ENCODE results near the gene VPS72.
A peak's percentile ranks its signal among the peaks of the same experiment; 100 is the strongest.

Gene VPS72

GRCh38 chr1:151158326-151158725 lies 31.7 kb downstream of the VPS72 start:
- H3K36me3 ChIP-seq (ENCODE audit: insufficient read depth, low read length), result peaks cover 34% of the 10 kb centered on the region
- H3K9me3 ChIP-seq (replicated peaks; ENCODE audit: low read length), result no peaks in the 10 kb centered on the region

GRCh38 chr1:151157067-151157531 lies 32.9 kb downstream of the VPS72 start:
- Histone ChIP-seq H3K9me3 (replicated peaks; ENCODE audit: low read length) (no peaks in the 10 kb centered on the region), H3K36me3 (ENCODE audit: insufficient read depth, low read length) (peaks cover 34% of the 10 kb centered on the region), H3K4me2 (ENCODE audit: low read length) (no peak overlapping the region), H3K4me1 (ENCODE audit: control insufficient read depth, insufficient read depth, low read length) (no peaks in the 10 kb centered on the region), H3K4me3 (ENCODE audit: low read length) (no peak overlapping the region), H3K27me3 (ENCODE audit: control insufficient read depth, insufficient read depth, low read length) (no peaks in the 10 kb centered on the region), H3K9ac (ENCODE audit: low read depth, low read length) (no peak overlapping the region)

More at GRCh38 chr1:151158326-151158725, 31.7 kb downstream of the VPS72 start:
- H3K4me3 ChIP-seq (ENCODE audit: low read length), result no peak overlapping the region
- H3K27me3 ChIP-seq (ENCODE audit: control insufficient read depth, insufficient read depth, low read length), result no peaks in the 10 kb centered on the region
- H3K9ac ChIP-seq (ENCODE audit: low read depth, low read length), result no peak overlapping the region
- no peaks in the 10 kb centered on the region for H3K4me1 ChIP-seq (ENCODE audit: control insufficient read depth, insufficient read depth, low read length)
- no peak overlapping the region for H3K4me2 ChIP-seq (ENCODE audit: low read length)

- Histone ChIP-seq H3K4me2 (ENCODE audit: low read length) (no peak within 1 kb of the TSS), H3K36me3 (ENCODE audit: insufficient read depth, low read length) (peaks cover 29% of the 10 kb centered on the region), H3K4me3 (ENCODE audit: low read length) (no peak within 1 kb of the TSS), H3K27me3 (ENCODE audit: control insufficient read depth, insufficient read depth, low read length) (no peaks in the 10 kb centered on the region), H3K9me3 (replicated peaks; ENCODE audit: low read length) (no peaks in the 10 kb centered on the region), H3K9ac (ENCODE audit: low read depth, low read length) (no peak within 1 kb of the TSS), H3K4me1 (ENCODE audit: control insufficient read depth, insufficient read depth, low read length) (no peaks in the 10 kb centered on the region)
These were observed 33.5 kb downstream of the VPS72 start, which contains the start of gene TNFAIP8L2 for GRCh38 chr1:151156515-151156819. Gene TNFAIP8L2 (plus strand): TSS chr1:151156649. CDS start chr1:151158698, 2,049 bp downstream.

- Histone ChIP-seq H3K4me3 (ENCODE audit: low read length) (no peak overlapping the region), H3K9me3 (replicated peaks; ENCODE audit: low read length) (no peaks in the 10 kb centered on the region), H3K36me3 (ENCODE audit: insufficient read depth, low read length) (no peaks in the 10 kb centered on the region), H3K9ac (ENCODE audit: low read depth, low read length) (peak overlapping the region; percentile 69), H3K4me2 (ENCODE audit: low read length) (no peak overlapping the region), H3K4me1 (ENCODE audit: control insufficient read depth, insufficient read depth, low read length) (peaks cover 25% of the 10 kb centered on the region), H3K27me3 (ENCODE audit: control insufficient read depth, insufficient read depth, low read length) (no peaks in the 10 kb centered on the region)
These were observed 42.3 kb downstream of the VPS72 start for GRCh38 chr1:151147665-151148064.

GRCh38 chr1:151147132-151147503 lies 42.9 kb downstream of the VPS72 start:
- Histone ChIP-seq H3K36me3 (ENCODE audit: insufficient read depth, low read length) (no peaks in the 10 kb centered on the region), H3K9ac (ENCODE audit: low read depth, low read length) (peak overlapping the region; percentile 69), H3K4me3 (ENCODE audit: low read length) (peak overlapping the region; percentile 79), H3K4me1 (ENCODE audit: control insufficient read depth, insufficient read depth, low read length) (peaks cover 25% of the 10 kb centered on the region), H3K4me2 (ENCODE audit: low read length) (peak overlapping the region; percentile 91), H3K27me3 (ENCODE audit: control insufficient read depth, insufficient read depth, low read length) (no peaks in the 10 kb centered on the region), H3K9me3 (replicated peaks; ENCODE audit: low read length) (no peaks in the 10 kb centered on the region)

GRCh38 chr1:151146412-151147131 lies 43.4 kb downstream of the VPS72 start, which contains the start of gene SEMA6C:
Gene SEMA6C (minus strand): TSS chr1:151146631. CDS start chr1:151142621, 4,010 bp downstream.
- H3K9ac ChIP-seq (ENCODE audit: low read depth, low read length), result peak within 1 kb of the TSS; percentile 69
- peak within 1 kb of the TSS; percentile 91 for H3K4me2 ChIP-seq (ENCODE audit: low read length)
- H3K4me1 ChIP-seq (ENCODE audit: control insufficient read depth, insufficient read depth, low read length), result peaks cover 25% of the 10 kb centered on the region
- no peaks in the 10 kb centered on the region for H3K9me3 ChIP-seq (replicated peaks; ENCODE audit: low read length)
- H3K4me3 ChIP-seq (ENCODE audit: low read length), result peak within 1 kb of the TSS; percentile 79
- H3K36me3 ChIP-seq (ENCODE audit: insufficient read depth, low read length), result no peaks in the 10 kb centered on the region
- no peaks in the 10 kb centered on the region for H3K27me3 ChIP-seq (ENCODE audit: control insufficient read depth, insufficient read depth, low read length)

GRCh38 chr1:151146072-151146411 lies 44.0 kb downstream of the VPS72 start:
- peak overlapping the region; percentile 69 for H3K9ac ChIP-seq (ENCODE audit: low read depth, low read length)
- H3K4me1 ChIP-seq (ENCODE audit: control insufficient read depth, insufficient read depth, low read length), result peaks cover 25% of the 10 kb centered on the region
- H3K27me3 ChIP-seq (ENCODE audit: control insufficient read depth, insufficient read depth, low read length), result no peaks in the 10 kb centered on the region
- no peaks in the 10 kb centered on the region for H3K36me3 ChIP-seq (ENCODE audit: insufficient read depth, low read length)
- H3K9me3 ChIP-seq (replicated peaks; ENCODE audit: low read length), result no peaks in the 10 kb centered on the region
- peak overlapping the region; percentile 91 for H3K4me2 ChIP-seq (ENCODE audit: low read length)
- H3K4me3 ChIP-seq (ENCODE audit: low read length), result peak overlapping the region; percentile 79

GRCh38 chr1:151145304-151146071 lies 44.5 kb downstream of the VPS72 start:
- Histone ChIP-seq H3K4me1 (ENCODE audit: control insufficient read depth, insufficient read depth, low read length) (peaks cover 25% of the 10 kb centered on the region), H3K9ac (ENCODE audit: low read depth, low read length) (peak overlapping the region; percentile 69), H3K27me3 (ENCODE audit: control insufficient read depth, insufficient read depth, low read length) (no peaks in the 10 kb centered on the region), H3K9me3 (replicated peaks; ENCODE audit: low read length) (no peaks in the 10 kb centered on the region), H3K36me3 (ENCODE audit: insufficient read depth, low read length) (no peaks in the 10 kb centered on the region), H3K4me2 (ENCODE audit: low read length) (peak overlapping the region; percentile 91), H3K4me3 (ENCODE audit: low read length) (peak overlapping the region; percentile 79)

GRCh38 chr1:151144474-151145303 lies 45.3 kb downstream of the VPS72 start:
- Histone ChIP-seq H3K27me3 (ENCODE audit: control insufficient read depth, insufficient read depth, low read length) (no peaks in the 10 kb centered on the region), H3K4me2 (ENCODE audit: low read length) (peak overlapping the region; percentile 91), H3K36me3 (ENCODE audit: insufficient read depth, low read length) (no peaks in the 10 kb centered on the region), H3K9me3 (replicated peaks; ENCODE audit: low read length) (no peaks in the 10 kb centered on the region), H3K4me1 (ENCODE audit: control insufficient read depth, insufficient read depth, low read length) (peaks cover 25% of the 10 kb centered on the region), H3K4me3 (ENCODE audit: low read length) (no peak overlapping the region), H3K9ac (ENCODE audit: low read depth, low read length) (no peak overlapping the region)

- H3K4me1 ChIP-seq (ENCODE audit: control insufficient read depth, insufficient read depth, low read length), result peaks cover 25% of the 10 kb centered on the region
- no peaks in the 10 kb centered on the region for H3K9me3 ChIP-seq (replicated peaks; ENCODE audit: low read length)
- no peak overlapping the region for H3K9ac ChIP-seq (ENCODE audit: low read depth, low read length)
- H3K36me3 ChIP-seq (ENCODE audit: insufficient read depth, low read length), result no peaks in the 10 kb centered on the region
- H3K4me3 ChIP-seq (ENCODE audit: low read length), result no peak overlapping the region
- no peaks in the 10 kb centered on the region for H3K27me3 ChIP-seq (ENCODE audit: control insufficient read depth, insufficient read depth, low read length)
- no peak overlapping the region for H3K4me2 ChIP-seq (ENCODE audit: low read length)
These were observed 46.0 kb downstream of the VPS72 start for GRCh38 chr1:151143986-151144385.

GRCh38 chr1:151143057-151143435 lies 47.0 kb downstream of the VPS72 start:
- H3K4me3 ChIP-seq (ENCODE audit: low read length), result no peak overlapping the region
- peaks cover 25% of the 10 kb centered on the region for H3K4me1 ChIP-seq (ENCODE audit: control insufficient read depth, insufficient read depth, low read length)
- H3K4me2 ChIP-seq (ENCODE audit: low read length), result no peak overlapping the region

More at GRCh38 chr1:151143057-151143435, 47.0 kb downstream of the VPS72 start:
- Histone ChIP-seq H3K9me3 (replicated peaks; ENCODE audit: low read length) (no peaks in the 10 kb centered on the region), H3K36me3 (ENCODE audit: insufficient read depth, low read length) (no peaks in the 10 kb centered on the region), H3K27me3 (ENCODE audit: control insufficient read depth, insufficient read depth, low read length) (no peaks in the 10 kb centered on the region), H3K9ac (ENCODE audit: low read depth, low read length) (no peak overlapping the region)

Data from skeletal muscle satellite cell (primary cell).